Measurements from ENCODE around the gene MTREX.

GRCh38 chr5:55286411-55286933, 21.3 kb upstream of the MTREX start:
- TF ChIP-seq CTCF (conservative IDR thresholded peaks at IDR 0.05), result no peak
- TF ChIP-seq ZFX (IDR thresholded peaks at IDR 0.05), result no peak

Data from C4-2B (cell line).